GM23248 (cell line): Measurements from ENCODE around the gene MUC3A.

Experiments
- EZH2 ChIP-seq: fragments of 200-600 bp; sonication (generic); IDR thresholded peaks from 2 replicates; pipeline ENCODE4 v1.6.1; 2018; ENCODE audit warnings: antibody characterized with exemption, mild to moderate bottlenecking; ENCODE audit not compliant: insufficient read depth, poor library complexity, severe bottlenecking
- EZH2phosphoT487 ChIP-seq: fragments of 200-600 bp; sonication (generic); IDR thresholded peaks from 2 replicates; pipeline ENCODE4 v1.6.1; 2018; ENCODE audit warnings: antibody characterized with exemption, moderate library complexity, mild to moderate bottlenecking, low read depth; ENCODE audit not compliant: insufficient read depth

DNA sequence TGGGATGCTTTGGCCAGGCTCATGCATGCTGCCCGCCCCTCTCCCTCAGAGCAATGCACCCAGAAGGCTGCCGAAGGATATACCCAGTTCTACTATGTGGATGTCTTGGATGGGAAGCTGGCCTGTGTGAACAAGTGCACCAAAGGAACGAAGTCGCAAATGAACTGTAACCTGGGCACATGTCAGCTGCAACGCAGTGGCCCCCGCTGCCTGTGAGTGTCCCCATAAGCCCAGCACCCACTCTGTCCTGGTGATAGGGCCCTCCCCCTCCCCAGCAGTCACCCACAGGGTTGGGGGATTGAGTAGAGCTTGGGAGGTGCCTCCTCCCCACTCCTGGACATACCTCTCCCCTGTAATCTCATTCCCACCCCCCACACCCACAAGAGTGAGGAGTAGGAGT lies 63.6 kb downstream of the MUC3A start:
- no peak for TF ChIP-seq EZH2
- no peak for TF ChIP-seq EZH2phosphoT487
